K562 (cell line): Measurements from ENCODE around the gene UPF2. TPM values are rescaled to one million over a fixed set of nuclear protein-coding genes. Genes with fewer than 3 reads are reported as not detected.

Experiments
- ATAC-seq: fragments of 200-7000 bp; cut with Tn5 transposase; 3 replicates; pipeline ENCODE4 v1.9.1; 2020; ENCODE audit warnings: moderate library complexity
- BruUV-seq: library from RNA; stranded (reverse); fragments of 400-500 nt; replicated peaks from 2 replicates; lab custom pipeline; 2021; lab: Mats Ljungman, UMichigan
- CTCF ChIA-PET: fragments of 300-600 bp; formaldehyde crosslinking; extraction: SDS; loops from one replicate; lab custom pipeline; 2021; ENCODE audit warnings: low intra/inter-chr PET ratio; lab: Yijun Ruan, JAX
- POLR2A ChIA-PET: fragments of 300-600, 350-650 bp; sonication (Branson Sonifier 250); formaldehyde crosslinking; extraction: SDS; loops from one replicate; lab custom pipeline; 2021; ENCODE audit warnings: antibody characterized with exemption, inconsistent platforms; lab: Yijun Ruan, JAX
- DNase-seq, 4 experiments: peaks; one replicate each; pipeline versions ENCODE4 v3.0.0 to v3.0.0-alpha.2; 2011 to 2018; ENCODE audit warnings: low spot score in 3 of 4, mixed read lengths in 3 of 4; ENCODE audit errors: extremely low read depth in 1 of 4
- FAIRE-seq: peaks from 2 replicates; lab custom pipeline; 2011; peaks lifted over from hg19 to GRCh38; lab: Jason Lieb, UNC
- H2AFZ ChIP-seq: 2 replicates; pipeline ENCODE4 v1.6.0; 2011; ENCODE audit warnings: low read depth, low read length, control low read depth, inconsistent platforms
- H3K27ac ChIP-seq: fragments of 200-600 bp; 3 replicates; pipeline ENCODE4 v1.8.0; 2011; ENCODE audit warnings: low read depth, mild to moderate bottlenecking, control low read depth, inconsistent platforms, low read length, moderate library complexity, mixed read lengths; ENCODE audit errors: extremely low read depth
- H3K27me3 ChIP-seq, 2 experiments: fragments of 300-600 bp in 1 of 2; 2 replicates in 1 of 2; 3 replicates in 1 of 2; pipeline versions ENCODE4 v1.6.0 to v1.8.0; 2011; ENCODE audit warnings: inconsistent platforms in 2 of 2, low read length in 2 of 2, mild to moderate bottlenecking in 1 of 2, mixed read lengths in 1 of 2, moderate library complexity in 1 of 2; ENCODE audit not compliant: control insufficient read depth in 2 of 2, insufficient read depth in 2 of 2
- H3K36me3 ChIP-seq: fragments of 300-600 bp; 3 replicates; pipeline ENCODE4 v1.8.0; 2011; ENCODE audit warnings: mild to moderate bottlenecking, low read length, inconsistent platforms; ENCODE audit not compliant: control insufficient read depth, insufficient read depth
- H3K4me1 ChIP-seq, 2 experiments: fragments of 200-600 bp in 1 of 2; replicated peaks in 1 of 2; 2 replicates in 1 of 2; 3 replicates in 1 of 2; pipeline versions ENCODE4 v1.5.1 to v1.8.0; 2011; ENCODE audit warnings: inconsistent platforms in 2 of 2, low read length in 2 of 2, mild to moderate bottlenecking in 1 of 2, mixed read lengths in 1 of 2, moderate library complexity in 1 of 2; ENCODE audit not compliant: control insufficient read depth in 2 of 2, insufficient read depth in 2 of 2
- H3K4me2 ChIP-seq: 2 replicates; pipeline ENCODE4 v1.6.1; 2011; ENCODE audit warnings: low read length, control low read depth, inconsistent platforms, mixed read lengths; ENCODE audit not compliant: insufficient read depth
- H3K4me3 ChIP-seq: fragments of 200-600 bp; sonication (generic), shearing (Covaris generic); 2 replicates; pipeline ENCODE4 v1.5.1; 2016; ENCODE audit warnings: control low read depth, inconsistent platforms
- H3K79me2 ChIP-seq: fragments of 200-600 bp; 3 replicates; pipeline ENCODE4 v1.8.0; 2011; ENCODE audit warnings: low read length, inconsistent platforms; ENCODE audit not compliant: control insufficient read depth, insufficient read depth
- H3K9ac ChIP-seq, 2 experiments: 2 replicates each; pipeline versions ENCODE4 v1.6.0 to v1.6.1; 2011; ENCODE audit warnings: low read depth in 2 of 2, low read length in 2 of 2, control low read depth in 1 of 2, inconsistent platforms in 1 of 2, mild to moderate bottlenecking in 1 of 2, mixed read lengths in 1 of 2; ENCODE audit not compliant: insufficient read depth in 1 of 2
- H3K9me1 ChIP-seq: one replicate; pipeline ENCODE4 v1.6.0; 2011; ENCODE audit warnings: inconsistent platforms, mild to moderate bottlenecking, low read length, moderate library complexity; ENCODE audit not compliant: control insufficient read depth, insufficient read depth
- H3K9me3 ChIP-seq: replicated peaks from 2 replicates; pipeline ENCODE4 v1.5.1; 2011; ENCODE audit warnings: low read depth, low read length, inconsistent platforms; ENCODE audit not compliant: control insufficient read depth, insufficient read depth
- H4K20me1 ChIP-seq: replicated peaks from 2 replicates; pipeline ENCODE4 v1.6.1; 2011; ENCODE audit warnings: low read length, inconsistent platforms, mixed read lengths; ENCODE audit not compliant: control insufficient read depth, insufficient read depth
- ADNP ChIP-seq: fragments of 200-800 bp; sonication (Bioruptor generic); IDR thresholded peaks from 2 replicates; pipeline ENCODE4 v1.6.1; 2016; ENCODE audit warnings: missing genetic modification characterization, missing compliant biosample characterization
- CBFA2T2 ChIP-seq: fragments of 450-650 bp; conservative IDR thresholded peaks from 2 replicates; pipeline ENCODE4 v1.6.1; 2017; ENCODE audit warnings: mild to moderate bottlenecking
- CBFA2T3 ChIP-seq: fragments of 450-650 bp; IDR thresholded peaks from 2 replicates; pipeline ENCODE4 v1.6.1; 2017
- DACH1 ChIP-seq: fragments of 450-650 bp; IDR thresholded peaks from 2 replicates; pipeline ENCODE4 v1.6.1; 2018; ENCODE audit not compliant: partially characterized antibody
- DPF2 ChIP-seq: fragments of 450-650 bp; IDR thresholded peaks from 2 replicates; pipeline ENCODE4 v1.6.1; 2016
- EP300 ChIP-seq: IDR thresholded peaks from 2 replicates; pipeline ENCODE4 v1.6.1; 2012; ENCODE audit warnings: low read length, improper control_type of control experiment
- FOXM1 ChIP-seq, 2 experiments: fragments of 450-650 bp in 1 of 2; sonication (generic) in 1 of 2; formaldehyde crosslinking in 1 of 2; IDR thresholded peaks; 2 replicates each; pipeline versions ENCODE4 v1.6.1 to v1.9.0; 2017 to 2022; ENCODE audit warnings: low read depth in 2 of 2, mild to moderate bottlenecking in 2 of 2, missing genetic modification reagents in 1 of 2, moderate library complexity in 1 of 2
- HDAC2 ChIP-seq: fragments of 450-650 bp; IDR thresholded peaks from 2 replicates; pipeline ENCODE4 v1.6.1; 2016; ENCODE audit warnings: mild to moderate bottlenecking
- HES1 ChIP-seq: fragments of 450-650 bp; IDR thresholded peaks from 2 replicates; pipeline ENCODE4 v1.6.1; 2016; ENCODE audit warnings: low read depth, mild to moderate bottlenecking, moderate library complexity
- HNRNPL ChIP-seq: fragments of 200-400 bp; formaldehyde crosslinking; IDR thresholded peaks from 2 replicates; pipeline ENCODE4 v1.6.1; 2017; ENCODE audit warnings: low read depth, mild to moderate bottlenecking, low read length
- HNRNPLL ChIP-seq: fragments of 200-400 bp; formaldehyde crosslinking; IDR thresholded peaks from 2 replicates; pipeline ENCODE4 v1.6.1; 2017; ENCODE audit warnings: low read length, low read depth, mild to moderate bottlenecking; ENCODE audit not compliant: poor library complexity, severe bottlenecking
- MTA2 ChIP-seq: fragments of 450-650 bp; IDR thresholded peaks from 2 replicates; pipeline ENCODE4 v1.6.1; 2016; ENCODE audit warnings: low read depth
- NCOA1 ChIP-seq: fragments of 450-650 bp; IDR thresholded peaks from 2 replicates; pipeline ENCODE4 v1.6.1; 2016; ENCODE audit warnings: low read depth
- SMARCA4 ChIP-seq: fragments of 450-650 bp; IDR thresholded peaks from 2 replicates; pipeline ENCODE4 v1.6.1; 2016
- SMARCC2 ChIP-seq: fragments of 450-650 bp; IDR thresholded peaks from 2 replicates; pipeline ENCODE4 v1.6.1; 2017; ENCODE audit warnings: antibody characterized with exemption, moderate library complexity, mild to moderate bottlenecking, low read depth
- SMARCE1 ChIP-seq: fragments of 450-650 bp; IDR thresholded peaks from 2 replicates; pipeline ENCODE4 v1.7.1; 2016; ENCODE audit warnings: mild to moderate bottlenecking
- TAL1 ChIP-seq: fragments of 450-650 bp; IDR thresholded peaks from 2 replicates; pipeline ENCODE4 v1.6.1; 2016; ENCODE audit warnings: mild to moderate bottlenecking
- TCF7 ChIP-seq: sonication (generic); IDR thresholded peaks from 2 replicates; pipeline ENCODE4 v1.6.1; 2016; ENCODE audit warnings: antibody characterized with exemption, borderline replicate concordance
- TCF7L2 ChIP-seq: fragments of 150-350 bp; IDR thresholded peaks from 2 replicates; pipeline ENCODE4 v1.6.1; 2016; ENCODE audit warnings: low read depth, mild to moderate bottlenecking, low read length, moderate library complexity
- TEAD4 ChIP-seq, 2 experiments: sonication (generic) in 1 of 2; formaldehyde crosslinking in 1 of 2; IDR thresholded peaks; 2 replicates each; pipeline versions ENCODE4 v1.6.1 to v1.8.0; 2012 to 2022; ENCODE audit warnings: borderline replicate concordance in 1 of 2, inconsistent platforms in 1 of 2, low read length in 1 of 2, mild to moderate bottlenecking in 1 of 2, missing genetic modification reagents in 1 of 2
- ZFP30 ChIP-seq: fragments of 250-450 bp; sonication (Bioruptor Pico); IDR thresholded peaks from 2 replicates; pipeline ENCODE4 v1.8.0; 2022; ENCODE audit warnings: moderate library complexity, mild to moderate bottlenecking, inconsistent platforms, borderline replicate concordance
- ZNF121 ChIP-seq: sonication (generic); formaldehyde crosslinking; conservative IDR thresholded peaks from 2 replicates; pipeline ENCODE4 v1.8.0; 2022; ENCODE audit warnings: missing genetic modification reagents
- ZNF175 ChIP-seq: fragments of 200-800 bp; sonication (Bioruptor generic); IDR thresholded peaks from 2 replicates; pipeline ENCODE4 v1.6.1; 2016; ENCODE audit warnings: low read depth, mild to moderate bottlenecking, missing genetic modification characterization, missing compliant biosample characterization
- ZNF354B ChIP-seq: fragments of 250-450 bp; sonication (Bioruptor Pico); IDR thresholded peaks from 2 replicates; pipeline ENCODE4 v1.4.0; 2020
- ZNF384 ChIP-seq: IDR thresholded peaks from 2 replicates; pipeline ENCODE4 v1.6.1; 2012; ENCODE audit warnings: low read depth, low read length, improper control_type of control experiment
- WGBS: fragments of 100-300 bp; shearing (Covaris generic); methylation state at CpG from one replicate; pipeline ENCODE4 v1.1.6; 2016; ENCODE audit warnings: low coverage, mixed read lengths; ENCODE audit not compliant: insufficient coverage; ENCODE audit errors: missing lambda C conversion rate; 5-methylcytosine and 5-hydroxymethylcytosine counted together
- in situ Hi-C: fragments of 300-500 bp; cut with MboI; formaldehyde crosslinking; loops from 4 replicates; pipeline ENCODE4 v1.15.0; 2018; ENCODE audit warnings: inconsistent platforms, mixed read lengths
- intact Hi-C: fragments of 100-400 bp; cut with micrococcal nuclease; formaldehyde crosslinking; loops from 2 replicates; pipeline ENCODE4 v1.14.2; 2022
- polyA plus RNA-seq, 8 experiments: library from polyadenylated mRNA; depleted of rRNA in 4 of 8; stranded (reverse) in 5 of 8; unstranded in 3 of 8; fragments of >200 nt; fragmentation: Nextera tagmentation in 2 of 8; fragmentation: Illumina TruSeq in 1 of 8; extraction: Ambion mirVana in 2 of 8; extraction: Trizol in 1 of 8; gene quantifications; 2 replicates each; pipeline versions ENCODE4 v1.2.1 to v1.2.3, GENCODE V29; 2011 to 2014; ENCODE audit warnings: inconsistent platforms in 1 of 8, missing spikeins in 1 of 8
- total RNA-seq, 7 experiments: library from RNA; depleted of rRNA in 6 of 7; stranded (reverse); fragments of >200 nt in 6 of 7; fragmentation: Illumina TruSeq in 2 of 7; extraction: Trizol in 2 of 7; gene quantifications; 2 replicates each; pipeline versions ENCODE4 v1.2.1 to v1.2.3, GENCODE V29; 2011 to 2021; ENCODE audit warnings: low replicate concordance in 1 of 7

UPF2 gene
- total and polyA plus RNA-seq, 9 of the 15 experiments (the other 6 are each of a cell fraction or from before 2014, with no cell fraction given) = 13.9 to 37.7 (median 23.7) TPM

DNA sequence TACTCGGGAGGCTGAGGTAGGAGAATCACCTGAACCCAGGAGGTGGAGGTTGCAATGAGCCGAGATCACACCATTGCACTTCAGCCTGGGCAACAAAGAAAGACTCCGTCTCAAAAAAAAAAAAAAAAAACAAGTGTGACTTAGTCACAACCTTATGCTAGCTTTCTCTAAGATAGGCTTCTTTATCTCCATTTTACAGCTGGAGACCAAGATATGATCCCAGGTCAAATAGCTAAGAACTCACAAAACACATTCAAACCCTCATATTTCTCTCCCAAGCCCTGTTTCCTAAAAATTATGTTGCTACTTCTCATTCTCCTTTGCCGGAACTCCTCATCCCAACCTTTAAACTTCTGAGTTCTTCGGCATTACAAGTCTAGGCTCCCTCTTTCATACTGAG is 13.1 kb upstream of the UPF2 start:
- intact Hi-C loops = no loop called here
- Histone ChIP-seq H3K4me1 (peaks cover 18 to 22% of the 10 kb centered on the region in 2 experiments), H4K20me1 (no peaks in the 10 kb centered on the region), H3K9ac (no peak overlapping the region), H3K4me2 (peak overlapping the region; percentile 12; the same call in 1 of the 2 replicates), H3K9me3 (no peaks in the 10 kb centered on the region), H3K9me1 (no peaks in the 10 kb centered on the region), H3K27ac (peak overlapping the region; percentile 57), H3K4me3 (no peak overlapping the region), H3K27me3 (no peaks in the 10 kb centered on the region), H2AFZ (peak overlapping the region; percentile 35), H3K79me2 (no peaks in the 10 kb centered on the region), H3K36me3 (no peaks in the 10 kb centered on the region)
- peak; percentile 48 for ATAC-seq
- in situ Hi-C loops = no loop called here
- ChIA-PET POLR2A (interaction anchor here (0.6 to 1.4 kb wide), 4 partner anchors 10 to 288 kb away, joined by 3 to 8 read pairs (median 5); partner anchors contain the start of gene UPF2), CTCF (no interaction called here)
- BruUV-seq = no TSS peak
- peak; percentile 22 to 52 (median 39) for DNase-seq
- no peak for FAIRE-seq
- WGBS = 22% methylated on average over 5 of the region's 5 CpGs
- TF ChIP-seq SMARCC2 (peak; percentile 58; the same call in 1 of the 2 replicates), TCF7L2 (no peak), NCOA1 (0 out of 2 replicates have a peak, but pooled peaks have one; percentile 18), HNRNPLL (no peak), SMARCA4 (peak; percentile 89), DACH1 (peak; percentile 6), SMARCE1 (peak; percentile 87), ZNF354B (CRISPR knock-in tag) (no peak), ADNP (peak; percentile 38; the same call in 1 of the 2 replicates), HDAC2 (0 out of 2 replicates have a peak, but pooled peaks have one; percentile 4), ZNF121 (CRISPR knock-in tag) (no peak), EP300 (peak; percentile 56; the same call in 1 of the 2 replicates), FOXM1 (IDR thresholded peaks at IDR 0.05; ENCODE audit: low read depth) (0 out of 2 replicates have a peak, but pooled peaks have one; percentile 24), FOXM1 (CRISPR knock-in tag; IDR thresholded peaks at IDR 0.05; ENCODE audit: low read depth) (no peak), TEAD4 (IDR thresholded peaks at IDR 0.05; ENCODE audit: low read length) (peak; percentile 77), TEAD4 (CRISPR knock-in tag; IDR thresholded peaks at IDR 0.05; ENCODE audit: borderline replicate concordance) (no peak), HES1 (0 out of 2 replicates have a peak, but pooled peaks have one; percentile 20), TAL1 (peak; percentile 82), ZNF384 (peak; percentile 88), ZFP30 (no peak), CBFA2T2 (peak; percentile 78), MTA2 (peak; percentile 78), CBFA2T3 (peak; percentile 87), ZNF175 (0 out of 2 replicates have a peak, but pooled peaks have one; percentile 26), DPF2 (peak; percentile 89), TCF7 (no peak), HNRNPL (no peak)
